OCI-LY7 (cell line): ENCODE data around the gene GP1BA. TPM values are rescaled to one million over a fixed set of nuclear protein-coding genes. Genes with fewer than 3 reads are reported as not detected.

Source experiments
- BruUV-seq: library from RNA; stranded (reverse); fragments of 400-500 nt; replicated peaks from 2 replicates; lab custom pipeline; 2021; lab: Mats Ljungman, UMichigan
- CTCF ChIA-PET: fragments of 300-600 bp; sonication (Branson Sonifier 250); formaldehyde crosslinking; loops from one replicate; lab custom pipeline; 2022; ENCODE audit warnings: antibody characterized with exemption; ENCODE audit not compliant: unreplicated experiment; lab: Charles Lee
- POLR2A ChIA-PET: fragments of 300-600 bp; sonication (Branson Sonifier 250); formaldehyde crosslinking; loops from one replicate; lab custom pipeline; 2022; ENCODE audit warnings: antibody characterized with exemption; lab: Charles Lee
- DNase-seq: peaks from one replicate; pipeline ENCODE4 v3.0.0-alpha.2; 2015; ENCODE audit warnings: low spot score
- H2AFZ ChIP-seq: fragments of 200-600 bp; sonication (generic), shearing (Covaris generic); 2 replicates; pipeline ENCODE4 v1.6.1; 2014; ENCODE audit warnings: mild to moderate bottlenecking, antibody characterized with exemption, low read length, moderate library complexity
- H3K27ac ChIP-seq: fragments of 200-600 bp; sonication (generic); 2 replicates; pipeline ENCODE4 v1.5.1; 2014; ENCODE audit warnings: mixed run types, low read depth, mild to moderate bottlenecking, moderate library complexity, low read length, inconsistent platforms; ENCODE audit not compliant: poor library complexity, severe bottlenecking
- H3K36me3 ChIP-seq: fragments of 200-600 bp; sonication (generic); 2 replicates; pipeline ENCODE4 v1.6.1; 2014; ENCODE audit warnings: mild to moderate bottlenecking, antibody characterized with exemption, low read length, moderate library complexity, mixed read lengths; ENCODE audit not compliant: insufficient read depth
- H3K4me1 ChIP-seq: fragments of 200-600 bp; sonication (generic); 2 replicates; pipeline ENCODE4 v1.5.1; 2014; ENCODE audit warnings: mild to moderate bottlenecking, low read length; ENCODE audit not compliant: insufficient read depth, poor library complexity, severe bottlenecking
- H3K4me2 ChIP-seq: fragments of 200-600 bp; sonication (generic); 2 replicates; pipeline ENCODE4 v1.6.1; 2014; ENCODE audit warnings: mild to moderate bottlenecking, low read length
- H3K4me3 ChIP-seq: fragments of 200-600 bp; sonication (generic); 2 replicates; pipeline ENCODE4 v1.5.1; 2014; ENCODE audit warnings: mild to moderate bottlenecking, low read depth, low read length; ENCODE audit not compliant: poor library complexity, severe bottlenecking
- H3K79me2 ChIP-seq: fragments of 200-600 bp; sonication (generic); 2 replicates; pipeline ENCODE4 v1.6.1; 2016; ENCODE audit warnings: low read depth, mild to moderate bottlenecking, low read length, moderate library complexity, mixed read lengths; ENCODE audit not compliant: insufficient read depth
- H3K9me2 ChIP-seq: fragments of 200-600 bp; sonication (generic); 2 replicates; pipeline ENCODE4 v1.6.1; 2016; ENCODE audit warnings: mild to moderate bottlenecking, low read length, mixed read lengths; ENCODE audit not compliant: insufficient read depth
- H3K9me3 ChIP-seq: fragments of 200-600 bp; sonication (generic); 2 replicates; pipeline ENCODE4 v1.6.1; 2014; ENCODE audit warnings: mild to moderate bottlenecking, mixed run types, low read length, mixed read lengths
- H4K20me1 ChIP-seq: fragments of 200-600 bp; sonication (generic); 2 replicates; pipeline ENCODE4 v1.6.1; 2014; ENCODE audit warnings: mild to moderate bottlenecking, antibody characterized with exemption, low read length, moderate library complexity, mixed read lengths; ENCODE audit not compliant: insufficient read depth
- CTCF ChIP-seq: fragments of 200-600 bp; sonication (generic); conservative IDR thresholded peaks from 2 replicates; pipeline ENCODE4 v1.5.1; 2014; ENCODE audit warnings: mild to moderate bottlenecking, antibody characterized with exemption, low read length, moderate library complexity, mixed read lengths
- EZH2phosphoT487 ChIP-seq: fragments of 200-600 bp; sonication (generic); IDR thresholded peaks from 2 replicates; pipeline ENCODE4 v1.6.1; 2018; ENCODE audit warnings: low read depth, borderline replicate concordance, mild to moderate bottlenecking, mixed run types, antibody characterized with exemption, low read length, moderate library complexity, mixed read lengths
- intact Hi-C: fragments of 100-400 bp; cut with micrococcal nuclease; formaldehyde crosslinking; loops from one replicate; pipeline ENCODE4 v1.10.0; 2022; ENCODE audit not compliant: unreplicated experiment
- total RNA-seq, 2 experiments: library from RNA; depleted of rRNA in 1 of 2; stranded (reverse); fragments of >200 nt in 1 of 2; shearing (Covaris generic) in 1 of 2; gene quantifications; 2 replicates each; pipeline ENCODE4 v1.2.3, GENCODE V29; 2014 to 2022

GP1BA gene
- total RNA-seq, 2 experiments from 2014 or later, result not detected

- peak overlapping the region; percentile 95 for H3K4me2 ChIP-seq
- POLR2A ChIA-PET, result interaction anchor here (0.5 to 6.0 kb wide), 14 partner anchors 10 to 96 kb away, joined by 3 to 51 read pairs (median 4); partner anchors contain the start of genes ENO3, PFN1, RNF167 and SLC25A11
- H3K4me1 ChIP-seq, result peaks cover 23% of the 10 kb centered on the region
- H3K9me3 ChIP-seq, result no peaks in the 10 kb centered on the region
- peak overlapping the region; percentile 77 for H3K27ac ChIP-seq
- TF ChIP-seq EZH2phosphoT487, result no peak
- no peak for TF ChIP-seq CTCF
- H2AFZ ChIP-seq, result peak overlapping the region; percentile 55
- CTCF ChIA-PET, result interaction anchor here (0.6 to 1.6 kb wide), 3 partner anchors 16 to 22 kb away, joined by 3 to 6 read pairs (median 3); partner anchors contain the start of genes ENO3 and PFN1
- no peaks in the 10 kb centered on the region for H3K9me2 ChIP-seq
- no peaks in the 10 kb centered on the region for H4K20me1 ChIP-seq
- peak overlapping the region; percentile 78 for H3K4me3 ChIP-seq
- intact Hi-C loops, result loop anchor here (1.0 to 5.0 kb wide), 2 partner anchors 18 to 50 kb away; no protein-coding TSS in a partner anchor
- DNase-seq, result peak; percentile 98
- peaks cover 18% of the 10 kb centered on the region for H3K36me3 ChIP-seq
- BruUV-seq, result TSS peak; percentile 59
- peaks cover 22% of the 10 kb centered on the region; the same call in 1 of the 2 replicates for H3K79me2 ChIP-seq
These were observed 34.9 kb downstream of the GP1BA start for GRCh38 chr17:4966844-4967538.

GRCh38 chr17:4967539-4968485 lies 35.7 kb downstream of the GP1BA start, which contains the start of gene SPAG7:
Gene SPAG7, minus strand, starts transcription at chr17:4967817. Its CDS starts 13 bp downstream, at chr17:4967804.
- H3K4me3 ChIP-seq, result peak within 1 kb of the TSS; percentile 78
- BruUV-seq, result TSS peak; percentile 85
- no peaks in the 10 kb centered on the region for H3K9me2 ChIP-seq
- intact Hi-C loops, result loop anchor here (1.0 to 5.0 kb wide), 2 partner anchors 19 to 49 kb away; no protein-coding TSS in a partner anchor
- H3K79me2 ChIP-seq, result peaks cover 22% of the 10 kb centered on the region; the same call in 1 of the 2 replicates
- peak within 1 kb of the TSS; percentile 95 for H3K4me2 ChIP-seq
- peaks cover 23% of the 10 kb centered on the region for H3K4me1 ChIP-seq
- no peaks in the 10 kb centered on the region for H3K9me3 ChIP-seq
- ChIA-PET POLR2A (interaction anchor here (0.5 to 6.0 kb wide), 16 partner anchors 10 to 95 kb away, joined by 3 to 51 read pairs (median 4); partner anchors contain the start of genes CAMTA2, ENO3, PFN1 and RNF167), CTCF (interaction anchor here (0.6 to 1.6 kb wide), 3 partner anchors 16 to 22 kb away, joined by 3 to 6 read pairs (median 3); partner anchors contain the start of genes ENO3 and PFN1)
- peaks cover 25% of the 10 kb centered on the region for H3K36me3 ChIP-seq
- peak within 1 kb of the TSS; percentile 55 for H2AFZ ChIP-seq
- no peaks in the 10 kb centered on the region for H4K20me1 ChIP-seq
- DNase-seq, result peak; percentile 97
- TF ChIP-seq CTCF (no peak), EZH2phosphoT487 (no peak)
- peak within 1 kb of the TSS; percentile 77 for H3K27ac ChIP-seq
